HG03521 (cell line): ENCODE data around the gene SPAG9.
A peak's percentile ranks its signal among the peaks of the same experiment; 100 is the strongest.

Source experiments
- ATAC-seq: cut with Tn5 transposase; IDR thresholded peaks from one replicate; pipeline ENCODE4 v1.9.1; 2021; ENCODE audit warnings: mild to moderate bottlenecking, moderate library complexity; ENCODE audit not compliant: unreplicated experiment

Gene SPAG9

GRCh38 chr17:50959341-50959740, 161.3 kb downstream of the SPAG9 start:
- ATAC-seq, result no peak

- no peak for ATAC-seq
These were observed 162.8 kb downstream of the SPAG9 start for GRCh38 chr17:50957600-50958575.

- ATAC-seq, result peak; percentile 52
These were observed 163.7 kb downstream of the SPAG9 start for GRCh38 chr17:50956750-50957523.

- ATAC-seq, result no peak
These were observed 164.3 kb downstream of the SPAG9 start for GRCh38 chr17:50956409-50956749.

- no peak for ATAC-seq
These were observed 165.0 kb downstream of the SPAG9 start for GRCh38 chr17:50955667-50956120.

GRCh38 chr17:50955160-50955559, 165.5 kb downstream of the SPAG9 start:
- ATAC-seq, result no peak

- no peak for ATAC-seq
These were observed 166.0 kb downstream of the SPAG9 start for GRCh38 chr17:50954641-50955121.

GRCh38 chr17:50953831-50954601, 166.7 kb downstream of the SPAG9 start:
- no peak for ATAC-seq

GRCh38 chr17:50953518-50953830, 167.2 kb downstream of the SPAG9 start:
- ATAC-seq, result no peak

GRCh38 chr17:50952889-50953288, 167.8 kb downstream of the SPAG9 start:
- no peak for ATAC-seq

- no peak for ATAC-seq
These were observed 168.7 kb downstream of the SPAG9 start for GRCh38 chr17:50952013-50952412.

- ATAC-seq, result no peak
These were observed 170.4 kb downstream of the SPAG9 start for GRCh38 chr17:50949989-50950877.

- ATAC-seq, result no peak
These were observed 171.3 kb downstream of the SPAG9 start for GRCh38 chr17:50949128-50949988.

GRCh38 chr17:50948711-50949110, 172.0 kb downstream of the SPAG9 start:
- ATAC-seq, result no peak

- no peak for ATAC-seq
These were observed 172.7 kb downstream of the SPAG9 start for GRCh38 chr17:50947782-50948543.

- ATAC-seq, result no peak
These were observed 173.5 kb downstream of the SPAG9 start for GRCh38 chr17:50946891-50947781.

GRCh38 chr17:50946223-50946890, 174.3 kb downstream of the SPAG9 start:
- ATAC-seq, result no peak
